ENCODE results near the gene OPA3. TPM values are rescaled to one million over a fixed set of nuclear protein-coding genes. Genes with fewer than 3 reads are reported as not detected.
A peak's percentile ranks its signal among the peaks of the same experiment; 100 is the strongest.
"Not testable (repeated sequence)": the region's sequence is repeated elsewhere in the genome, so short reads cannot be mapped to it uniquely, and the experiment has no call there.

Gene OPA3
- total and polyA plus RNA-seq, 4 donors, result 2.0 to 8.8 (median 5.7) TPM

DNA sequence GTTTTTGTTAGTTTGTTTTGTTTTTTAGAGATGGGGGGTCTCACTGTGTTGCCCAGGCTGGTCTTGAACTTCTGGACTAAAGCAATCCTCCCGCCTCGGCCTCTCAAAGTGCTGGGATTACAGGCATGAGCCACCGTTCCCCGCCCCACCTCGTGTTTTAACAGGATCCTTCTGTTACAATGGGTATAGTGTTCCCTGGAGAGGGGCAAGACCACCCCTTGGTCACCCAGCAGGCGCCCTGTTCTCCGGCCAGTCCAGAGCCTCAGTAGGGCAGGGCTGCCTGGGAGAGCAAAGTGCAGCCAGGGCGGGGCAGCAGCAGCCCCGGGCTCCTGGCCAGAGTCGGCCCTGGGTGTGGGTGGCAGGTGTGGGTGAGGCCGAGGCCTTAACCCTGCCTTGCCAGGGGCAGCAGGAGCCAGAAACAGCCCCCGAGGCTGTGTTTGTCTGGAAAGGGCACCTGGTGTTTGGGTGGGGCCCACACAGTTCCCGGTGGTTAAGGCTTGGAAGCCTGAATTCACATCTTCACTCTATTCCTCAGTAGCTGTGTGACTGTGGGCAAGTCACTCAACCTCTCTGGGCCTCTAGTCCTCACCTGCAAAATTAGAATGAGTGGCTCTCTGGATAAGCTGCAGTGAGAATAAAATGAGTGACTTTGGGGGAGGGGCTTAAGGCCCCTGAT lies 70.1 kb downstream of the OPA3 start:
- Histone ChIP-seq H3K9me3 (ENCODE audit: control insufficient read depth, low read length) (no peaks in the 10 kb centered on the region), H3K27me3 (ENCODE audit: control insufficient read depth in 1 of 2, insufficient read depth in 2 of 2, low read length in 1 of 2) (no peaks in the 10 kb centered on the region), H3K36me3 (ENCODE audit: control insufficient read depth in 1 of 2, insufficient read depth in 2 of 2, low read length in 1 of 2) (peaks cover 0 to 6% of the 10 kb centered on the region in 2 donors), H3K4me1 (ENCODE audit: control insufficient read depth in 1 of 2, insufficient read depth in 2 of 2, low read length in 2 of 2) (no peaks in the 10 kb centered on the region), H3K4me3 (ENCODE audit: low read length in 2 of 2) (no peak overlapping the region), H3K27ac (ENCODE audit: low read depth in 1 of 2, low read length in 2 of 2) (no peak overlapping the region)
- no peak for DNase-seq
- 61 to 66% methylated on average over 13 of the region's 13 CpGs for WGBS, 2 donors
- intact Hi-C loops (cut with DNase I), result no loop called here
- peak; percentile 20 for ATAC-seq (ENCODE audit: low FRiP score)

DNA sequence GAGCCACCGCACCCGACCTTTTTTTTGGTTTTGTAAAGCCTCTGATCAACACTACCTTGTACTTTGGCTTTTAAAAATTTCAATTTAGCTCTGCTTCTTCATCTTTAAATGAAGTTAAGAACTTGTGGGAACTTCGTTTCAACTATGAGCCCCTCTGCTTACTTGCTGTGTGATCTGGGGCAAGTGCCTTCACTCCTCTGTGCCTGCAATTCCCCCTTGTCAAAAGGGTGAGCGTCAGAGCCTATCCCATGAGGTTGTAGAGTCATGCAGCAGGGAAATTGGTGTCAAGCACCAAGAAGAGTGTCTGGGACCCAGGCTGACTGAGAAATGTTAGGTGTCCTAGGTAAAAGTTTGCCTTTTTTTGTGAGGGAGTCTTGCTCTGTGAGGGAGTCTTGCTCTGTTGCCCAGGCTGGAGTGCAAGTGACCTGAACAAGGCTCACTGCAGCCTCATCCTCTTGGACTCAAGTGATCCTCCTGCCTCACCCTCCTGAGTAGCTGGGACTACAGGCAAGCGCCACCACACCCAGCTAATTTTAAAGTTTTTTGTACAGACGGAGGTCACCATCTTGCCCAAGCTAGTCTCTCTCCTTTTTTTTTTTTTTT lies 71.6 kb downstream of the OPA3 start:
- Histone ChIP-seq H3K9me3 (ENCODE audit: control insufficient read depth, low read length) (no peaks in the 10 kb centered on the region), H3K27me3 (ENCODE audit: control insufficient read depth in 1 of 2, insufficient read depth in 2 of 2, low read length in 1 of 2) (no peaks in the 10 kb centered on the region), H3K4me1 (ENCODE audit: control insufficient read depth in 1 of 2, insufficient read depth in 2 of 2, low read length in 2 of 2) (no peaks in the 10 kb centered on the region), H3K4me3 (ENCODE audit: low read length in 2 of 2) (no peak overlapping the region), H3K36me3 (ENCODE audit: control insufficient read depth in 1 of 2, insufficient read depth in 2 of 2, low read length in 1 of 2) (peaks cover 0 to 3% of the 10 kb centered on the region in 2 donors), H3K27ac (ENCODE audit: low read depth in 1 of 2, low read length in 2 of 2) (no peak overlapping the region)
- DNase-seq, result no peak
- intact Hi-C loops (cut with DNase I), result no loop called here
- no peak for ATAC-seq (ENCODE audit: low FRiP score)
- 84 to 89% methylated on average over 6 of the region's 6 CpGs for WGBS, 2 donors

- H3K4me1 ChIP-seq (ENCODE audit: control insufficient read depth in 1 of 2, insufficient read depth in 2 of 2, low read length in 2 of 2), result no peaks in the 10 kb centered on the region
Measured at GRCh38 chr19:45511074-45511473, 73.5 kb downstream of the OPA3 start.

GRCh38 chr19:45510352-45510751 lies 74.2 kb downstream of the OPA3 start:
- H3K36me3 ChIP-seq (ENCODE audit: control insufficient read depth in 1 of 2, insufficient read depth in 2 of 2, low read length in 1 of 2); H3K4me1 ChIP-seq (ENCODE audit: control insufficient read depth in 1 of 2, insufficient read depth in 2 of 2, low read length in 2 of 2); H3K27me3 ChIP-seq (ENCODE audit: control insufficient read depth in 1 of 2, insufficient read depth in 2 of 2, low read length in 1 of 2); H3K27ac ChIP-seq (ENCODE audit: low read depth in 1 of 2, low read length in 2 of 2); H3K4me3 ChIP-seq (ENCODE audit: low read length in 2 of 2); ATAC-seq (ENCODE audit: low FRiP score); DNase-seq; intact Hi-C loops (cut with DNase I); H3K9me3 ChIP-seq (ENCODE audit: control insufficient read depth, low read length): not testable (repeated sequence)
- WGBS, 2 donors, result 76 to 81% methylated on average over 11 of the region's 11 CpGs

More at GRCh38 chr19:45511074-45511473, 73.5 kb downstream of the OPA3 start:
- Histone ChIP-seq H3K27ac (ENCODE audit: low read depth in 1 of 2, low read length in 2 of 2) (no peak overlapping the region), H3K36me3 (ENCODE audit: control insufficient read depth in 1 of 2, insufficient read depth in 2 of 2, low read length in 1 of 2) (no peaks in the 10 kb centered on the region), H3K9me3 (ENCODE audit: control insufficient read depth, low read length) (no peaks in the 10 kb centered on the region), H3K27me3 (ENCODE audit: control insufficient read depth in 1 of 2, insufficient read depth in 2 of 2, low read length in 1 of 2) (no peaks in the 10 kb centered on the region), H3K4me3 (ENCODE audit: low read length in 2 of 2) (no peak overlapping the region)
- intact Hi-C loops (cut with DNase I), result no loop called here
- 88 to 90% methylated on average over 5 of the region's 5 CpGs for WGBS, 2 donors
- DNase-seq, result no peak
- ATAC-seq (ENCODE audit: low FRiP score), result no peak

DNA sequence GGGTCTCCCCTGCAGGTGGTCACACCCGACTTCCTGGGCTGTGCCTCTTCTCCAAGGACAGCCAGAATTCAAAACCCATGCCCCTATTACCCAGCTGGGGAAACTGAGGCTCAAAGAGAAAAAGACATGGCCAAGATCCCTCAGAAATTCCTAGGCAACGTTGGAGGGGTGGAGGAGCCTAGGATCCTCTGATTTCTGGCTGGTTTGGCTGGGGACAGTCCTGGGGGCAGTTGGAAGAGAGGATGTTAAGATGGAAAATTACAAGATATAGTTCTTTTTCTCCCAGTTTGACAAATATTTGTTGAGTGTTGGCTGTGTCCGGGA lies 74.9 kb downstream of the OPA3 start:
- Histone ChIP-seq H3K4me1 (ENCODE audit: control insufficient read depth in 1 of 2, insufficient read depth in 2 of 2, low read length in 2 of 2) (no peaks in the 10 kb centered on the region), H3K36me3 (ENCODE audit: control insufficient read depth in 1 of 2, insufficient read depth in 2 of 2, low read length in 1 of 2) (no peaks in the 10 kb centered on the region), H3K27ac (ENCODE audit: low read depth in 1 of 2, low read length in 2 of 2) (peak overlapping the region; percentile 81 to 94), H3K4me3 (ENCODE audit: low read length in 2 of 2) (peak overlapping the region; percentile 18 to 22), H3K9me3 (ENCODE audit: control insufficient read depth, low read length) (no peaks in the 10 kb centered on the region), H3K27me3 (ENCODE audit: control insufficient read depth in 1 of 2, insufficient read depth in 2 of 2, low read length in 1 of 2) (no peaks in the 10 kb centered on the region)
- intact Hi-C loops (cut with DNase I), result loop anchor here in 1 of 2 donors (5.0 kb wide), 1 partner anchor 133 kb away; no protein-coding TSS in a partner anchor
- WGBS, 2 donors, result 0 to 3% methylated on average over 3 of the region's 3 CpGs
- ATAC-seq (ENCODE audit: low FRiP score), result no peak
- DNase-seq, result no peak

DNA sequence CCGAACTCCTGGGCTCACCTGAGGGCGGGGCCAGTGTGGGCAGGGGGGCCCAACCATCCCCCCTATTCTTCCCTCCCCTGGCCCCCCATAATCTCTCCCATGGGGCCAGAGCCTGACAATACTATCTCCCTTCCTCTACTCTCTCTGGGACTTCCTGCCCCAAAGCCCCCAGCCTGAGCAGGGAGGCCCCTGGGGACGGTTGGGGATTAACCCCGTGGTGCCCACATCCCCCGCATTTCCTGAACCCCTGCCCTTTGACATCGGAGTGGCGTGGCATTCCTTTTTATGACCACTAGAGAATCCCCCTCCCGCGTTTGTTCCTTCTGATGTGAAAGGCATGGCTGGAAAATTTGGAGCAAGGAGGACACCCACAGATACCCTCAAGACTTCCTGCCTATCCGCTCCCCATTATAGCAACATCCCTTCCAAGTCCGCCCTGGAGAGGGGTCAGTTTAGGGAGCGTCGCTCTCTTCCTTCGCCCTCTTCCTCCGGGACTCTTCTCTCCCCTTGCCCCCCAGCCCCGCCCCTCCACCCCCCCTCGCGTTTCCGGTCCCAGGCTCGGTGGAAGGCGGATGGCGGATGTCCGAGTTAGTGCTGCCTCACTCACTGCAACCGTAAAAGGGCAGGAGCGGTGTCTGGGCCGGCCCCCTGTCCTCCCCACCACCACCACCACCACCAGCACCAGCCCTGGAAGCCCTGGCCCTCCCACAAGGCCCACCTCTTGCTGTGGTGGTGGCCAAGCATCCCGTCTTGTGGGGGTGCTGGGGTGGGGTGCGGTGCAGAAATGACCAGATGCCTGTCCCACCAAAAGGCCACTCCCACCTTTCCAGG lies 75.5 kb downstream of the OPA3 start:
- intact Hi-C loops (cut with DNase I), result loop anchor here in 1 of 2 donors (5.0 kb wide), 1 partner anchor 133 kb away; no protein-coding TSS in a partner anchor
- Histone ChIP-seq H3K4me3 (ENCODE audit: low read length in 2 of 2) (peak overlapping the region; percentile 86 to 99), H3K9me3 (ENCODE audit: control insufficient read depth, low read length) (no peaks in the 10 kb centered on the region), H3K27ac (ENCODE audit: low read depth in 1 of 2, low read length in 2 of 2) (peak overlapping the region; percentile 81 to 94), H3K4me1 (ENCODE audit: control insufficient read depth in 1 of 2, insufficient read depth in 2 of 2, low read length in 2 of 2) (no peaks in the 10 kb centered on the region), H3K27me3 (ENCODE audit: control insufficient read depth in 1 of 2, insufficient read depth in 2 of 2, low read length in 1 of 2) (no peaks in the 10 kb centered on the region), H3K36me3 (ENCODE audit: control insufficient read depth in 1 of 2, insufficient read depth in 2 of 2, low read length in 1 of 2) (no peaks in the 10 kb centered on the region)
- DNase-seq, result peak; percentile 92 to 94
- ATAC-seq (ENCODE audit: low FRiP score), result peak; percentile 79
- WGBS, 2 donors, result 1% methylated on average over 27 to 28 of the region's 28 CpGs

GRCh38 chr19:45508417-45508860 lies 76.2 kb downstream of the OPA3 start:
- Histone ChIP-seq H3K4me1 (ENCODE audit: control insufficient read depth in 1 of 2, insufficient read depth in 2 of 2, low read length in 2 of 2) (no peaks in the 10 kb centered on the region), H3K36me3 (ENCODE audit: control insufficient read depth in 1 of 2, insufficient read depth in 2 of 2, low read length in 1 of 2) (no peaks in the 10 kb centered on the region), H3K27me3 (ENCODE audit: control insufficient read depth in 1 of 2, insufficient read depth in 2 of 2, low read length in 1 of 2) (no peaks in the 10 kb centered on the region), H3K4me3 (ENCODE audit: low read length in 2 of 2) (peak overlapping the region; percentile 86 to 99), H3K27ac (ENCODE audit: low read depth in 1 of 2, low read length in 2 of 2) (peak overlapping the region; percentile 81 to 88), H3K9me3 (ENCODE audit: control insufficient read depth, low read length) (no peaks in the 10 kb centered on the region)
- peak; percentile 19 for ATAC-seq (ENCODE audit: low FRiP score)
- WGBS, 2 donors, result 0% methylated on average over 25 to 26 of the region's 26 CpGs
- DNase-seq, result peak in 1 of 2 donors; percentile 84
- intact Hi-C loops (cut with DNase I), result loop anchor here in 1 of 2 donors (5.0 kb wide), 1 partner anchor 134 kb away; no protein-coding TSS in a partner anchor

DNA sequence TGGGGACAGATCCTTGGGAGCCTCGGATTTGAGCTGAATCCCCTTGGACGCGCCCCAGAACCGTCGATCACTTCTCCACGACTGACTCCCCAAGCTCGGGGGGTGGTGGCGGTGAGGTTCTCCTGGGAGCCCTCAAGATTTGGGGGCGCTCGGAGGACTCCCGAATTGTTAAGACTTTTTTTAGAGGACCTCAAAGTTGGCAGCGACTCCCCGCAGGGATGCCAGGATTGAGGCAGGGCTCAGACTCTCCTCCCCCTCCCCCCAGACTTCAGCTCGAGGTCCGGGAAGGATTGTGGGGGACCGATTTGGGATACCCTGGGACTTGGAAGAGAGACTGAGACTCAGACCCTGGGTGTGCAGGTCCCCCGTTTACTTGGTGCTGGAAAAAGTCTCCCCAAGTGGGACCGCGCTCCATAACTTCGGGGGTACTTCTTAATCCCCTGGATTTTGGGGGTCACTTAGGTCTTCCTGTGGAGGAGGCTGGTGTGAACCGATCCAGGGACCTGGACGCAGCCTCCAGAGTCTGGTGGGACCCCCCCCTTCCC lies 76.7 kb downstream of the OPA3 start:
- H3K27ac ChIP-seq (ENCODE audit: low read depth in 1 of 2, low read length in 2 of 2), result peak overlapping the region; percentile 5 to 10
- intact Hi-C loops (cut with DNase I), result loop anchor here in 1 of 2 donors (5.0 kb wide), 1 partner anchor 134 kb away; no protein-coding TSS in a partner anchor
- 0% methylated on average over 22 of the region's 22 CpGs for WGBS, 2 donors
- peak overlapping the region; percentile 86 to 99 for H3K4me3 ChIP-seq (ENCODE audit: low read length in 2 of 2)
- no peaks in the 10 kb centered on the region for H3K27me3 ChIP-seq (ENCODE audit: control insufficient read depth in 1 of 2, insufficient read depth in 2 of 2, low read length in 1 of 2)
- H3K36me3 ChIP-seq (ENCODE audit: control insufficient read depth in 1 of 2, insufficient read depth in 2 of 2, low read length in 1 of 2), result no peaks in the 10 kb centered on the region
- no peaks in the 10 kb centered on the region for H3K9me3 ChIP-seq (ENCODE audit: control insufficient read depth, low read length)
- no peaks in the 10 kb centered on the region for H3K4me1 ChIP-seq (ENCODE audit: control insufficient read depth in 1 of 2, insufficient read depth in 2 of 2, low read length in 2 of 2)
- no peak for DNase-seq
- no peak for ATAC-seq (ENCODE audit: low FRiP score)
